ENCODE results near the gene HIVEP3. TPM values are rescaled to one million over a fixed set of nuclear protein-coding genes. Genes with fewer than 3 reads are reported as not detected.

The HIVEP3 gene
- total and polyA plus RNA-seq, 2 of the 13 experiments (the other 11 are each of a cell fraction or from before 2014, with no cell fraction given), result 0.05 TPM; not detected in 1

DNA sequence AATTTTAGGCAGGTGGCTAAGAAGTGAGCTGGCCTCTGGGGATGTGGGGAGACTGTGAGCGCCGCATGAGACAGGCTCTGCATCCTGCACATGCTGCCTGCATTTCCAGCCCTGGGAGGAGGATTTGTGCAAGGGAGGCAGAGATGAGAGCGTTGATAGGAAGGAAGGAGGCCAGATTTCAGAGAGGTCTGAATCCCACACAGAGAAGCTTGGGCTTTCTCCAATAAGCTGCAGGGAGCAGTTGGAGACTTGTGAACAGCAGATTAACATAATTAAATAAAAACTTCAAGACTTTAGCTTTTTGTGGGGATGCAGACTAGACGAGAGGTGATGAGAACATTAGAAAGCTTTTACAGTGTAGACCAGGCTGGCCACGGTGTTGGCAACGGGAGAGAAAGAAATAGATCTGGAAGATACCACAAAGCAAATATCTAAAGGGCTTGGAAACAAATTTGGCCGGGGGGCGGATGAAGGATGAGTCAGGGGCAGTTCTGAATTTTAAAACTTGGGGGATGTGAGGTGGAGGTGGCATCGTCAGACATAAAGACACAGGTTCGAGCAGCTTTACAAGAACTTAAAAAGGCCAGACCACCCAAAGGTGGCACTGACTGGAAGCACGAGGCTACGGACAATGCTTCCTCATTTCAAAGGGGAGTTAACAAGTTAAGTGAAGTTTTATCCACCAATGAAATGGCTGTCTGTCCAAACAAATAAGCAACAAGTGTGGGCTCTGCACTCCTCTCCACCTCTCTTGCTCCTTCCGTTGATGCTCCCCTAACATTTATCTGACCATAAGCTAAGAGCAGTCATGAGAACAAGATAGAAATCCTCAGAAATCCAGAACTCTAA lies 57.0 kb downstream of the HIVEP3 start:
- Histone ChIP-seq H3K27ac (ENCODE audit: extremely low read length, insufficient read depth, low read length) (no peak overlapping the region), H3K9me3 (ENCODE audit: low read length) (no peaks in the 10 kb centered on the region), H3K4me2 (ENCODE audit: low read depth, low read length) (no peak overlapping the region), H3K27me3 (ENCODE audit: control insufficient read depth in 1 of 2, insufficient read depth in 2 of 2, low read length in 2 of 2) (peaks cover 0 to 5% of the 10 kb centered on the region in 2 experiments; a peak in 2 of 5 replicates), H4K20me1 (ENCODE audit: insufficient read depth, low read length) (no peaks in the 10 kb centered on the region), H3K9ac (ENCODE audit: insufficient read depth, low read depth, low read length) (no peak overlapping the region), H3K36me3 (replicated peaks in 1 of 2; ENCODE audit: control insufficient read depth in 1 of 2, insufficient read depth in 2 of 2, low read length in 2 of 2) (no peaks in the 10 kb centered on the region), H3K4me1 (ENCODE audit: insufficient read depth, low read length) (no peaks in the 10 kb centered on the region), H3K4me3 (replicated peaks in 1 of 3; ENCODE audit: insufficient read depth in 1 of 3, low read depth in 2 of 3, low read length in 3 of 3) (no peak overlapping the region), H3K79me2 (ENCODE audit: insufficient read depth, low read length) (no peaks in the 10 kb centered on the region), H2AFZ (ENCODE audit: low read length) (no peak overlapping the region)
- ChIA-PET CTCF (ENCODE audit: low intra/inter-chr PET ratio, low total read pairs) (no interaction called here), POLR2A (no interaction called here)
- no TSS peak for BruUV-seq (replicated peaks)
- FAIRE-seq (no peak), DNase-seq (ENCODE audit: low spot score) (no peak), ATAC-seq (no peak)
- in situ Hi-C loops (cut with HindIII; ENCODE audit: extremely low pct_ligation_motif_present, low pct_unique_long_range_greater_than_20kb) (no loop called here), intact Hi-C loops (cut with micrococcal nuclease; ENCODE audit: unreplicated experiment) (no loop called here)
- WGBS (ENCODE audit: low lambda C conversion rate), result 14% methylated on average over 13 of the region's 13 CpGs
- TF ChIP-seq ZBTB1 (CRISPR knock-in tag; IDR thresholded peaks at IDR 0.05; ENCODE audit: borderline replicate concordance) (no peak), NFKB2 (CRISPR knock-in tag; IDR thresholded peaks at IDR 0.05; ENCODE audit: borderline replicate concordance) (no peak), CBX2 (IDR thresholded peaks at IDR 0.05; ENCODE audit: low read depth, low read length) (no peak), CBX2 (CRISPR knock-in tag; IDR thresholded peaks at IDR 0.05; ENCODE audit: low read depth) (no peak), POLR2G (IDR thresholded peaks at IDR 0.05; ENCODE audit: low read depth, low read length) (no peak), ZNF816 (CRISPR knock-in tag; IDR thresholded peaks at IDR 0.05; ENCODE audit: borderline replicate concordance) (no peak), HOXD1 (CRISPR knock-in tag; IDR thresholded peaks at IDR 0.05) (no peak), RAD21 (CRISPR knock-in tag; IDR thresholded peaks at IDR 0.05) (no peak), ZNF10 (CRISPR knock-in tag; IDR thresholded peaks at IDR 0.05; ENCODE audit: borderline replicate concordance, low read depth) (no peak), ATF3 (CRISPR knock-in tag; IDR thresholded peaks at IDR 0.05) (no peak), ZNF232 (CRISPR knock-in tag; IDR thresholded peaks at IDR 0.05; ENCODE audit: borderline replicate concordance) (no peak), BORCS8-MEF2B (CRISPR knock-in tag; IDR thresholded peaks at IDR 0.05) (no peak), CREM (IDR thresholded peaks at IDR 0.05) (no peak), CREM (CRISPR knock-in tag; IDR thresholded peaks at IDR 0.05) (no peak), ISL2 (CRISPR knock-in tag; IDR thresholded peaks at IDR 0.05) (no peak), ZBTB2 (CRISPR knock-in tag; IDR thresholded peaks at IDR 0.05; ENCODE audit: low read depth) (no peak), ZNF441 (CRISPR knock-in tag; IDR thresholded peaks at IDR 0.05; ENCODE audit: borderline replicate concordance) (no peak), ZNF329 (CRISPR knock-in tag; IDR thresholded peaks at IDR 0.05; ENCODE audit: low read depth) (no peak), HOXA9 (CRISPR knock-in tag; IDR thresholded peaks at IDR 0.05; ENCODE audit: borderline replicate concordance) (no peak), ZNF589 (CRISPR knock-in tag; conservative IDR thresholded peaks at IDR 0.05) (no peak)

Measured in HepG2 (cell line).